ENCODE measurements around the gene CARNS1. TPM values are rescaled to one million over a fixed set of nuclear protein-coding genes. Genes with fewer than 3 reads are reported as not detected.

The CARNS1 gene
- total RNA-seq, 1 experiment from 2014 or later, result not detected

- TF ChIP-seq CTCF (IDR thresholded peaks at IDR 0.05; ENCODE audit: unreplicated experiment), result no peak
- peaks cover 26% of the 10 kb centered on the region for H3K27me3 Mint-ChIP-seq (ENCODE audit: unreplicated experiment)
- peaks cover 26% of the 10 kb centered on the region for H3K4me1 Mint-ChIP-seq (ENCODE audit: low read depth, unreplicated experiment)
- no peak overlapping the region for H3K4me3 Mint-ChIP-seq (ENCODE audit: low read depth, unreplicated experiment)
- H3K36me3 Mint-ChIP-seq (ENCODE audit: insufficient read depth, unreplicated experiment), result peaks cover 29% of the 10 kb centered on the region
- intact Hi-C loops (cut with micrococcal nuclease; ENCODE audit: unreplicated experiment), result no loop called here
- no peak for DNase-seq
- CTCF ChIA-PET, result interaction anchor here (0.5 kb wide), 1 partner anchor 42 kb away, joined by 4 read pairs; no protein-coding TSS in a partner anchor
- no TSS peak for BruUV-seq (replicated peaks)
- H3K9me3 Mint-ChIP-seq (ENCODE audit: low read depth, unreplicated experiment), result no peaks in the 10 kb centered on the region
- no peak overlapping the region for H3K27ac Mint-ChIP-seq (ENCODE audit: unreplicated experiment)
These were observed 3.2 kb downstream of the CARNS1 start for GRCh38 chr11:67418476-67419281.

- peaks cover 26% of the 10 kb centered on the region for H3K4me1 Mint-ChIP-seq (ENCODE audit: low read depth, unreplicated experiment)
- peaks cover 23% of the 10 kb centered on the region for H3K27me3 Mint-ChIP-seq (ENCODE audit: unreplicated experiment)
- H3K36me3 Mint-ChIP-seq (ENCODE audit: insufficient read depth, unreplicated experiment), result peaks cover 29% of the 10 kb centered on the region
- H3K4me3 Mint-ChIP-seq (ENCODE audit: low read depth, unreplicated experiment), result no peak overlapping the region
- DNase-seq, result no peak
- no peak overlapping the region for H3K27ac Mint-ChIP-seq (ENCODE audit: unreplicated experiment)
- CTCF ChIA-PET, result interaction anchor here (0.5 to 0.6 kb wide), 2 partner anchors 28 to 42 kb away, joined by 3 to 4 read pairs; partner anchors contain the start of gene RAD9A
- intact Hi-C loops (cut with micrococcal nuclease; ENCODE audit: unreplicated experiment), result loop anchor here (10.0 kb wide), 1 partner anchor 85 kb away; the partner anchor contains the start of genes CDK2AP2 and PITPNM1
- no TSS peak for BruUV-seq (replicated peaks)
- no peaks in the 10 kb centered on the region for H3K9me3 Mint-ChIP-seq (ENCODE audit: low read depth, unreplicated experiment)
- no peak for TF ChIP-seq CTCF (IDR thresholded peaks at IDR 0.05; ENCODE audit: unreplicated experiment)
These were observed 4.0 kb downstream of the CARNS1 start for GRCh38 chr11:67419325-67420049.

- Mint-ChIP-seq H3K9me3 (ENCODE audit: low read depth, unreplicated experiment) (no peaks in the 10 kb centered on the region), H3K4me3 (ENCODE audit: low read depth, unreplicated experiment) (peak overlapping the region; percentile 81), H3K27me3 (ENCODE audit: unreplicated experiment) (peaks cover 16% of the 10 kb centered on the region), H3K4me1 (ENCODE audit: low read depth, unreplicated experiment) (peaks cover 26% of the 10 kb centered on the region), H3K36me3 (ENCODE audit: insufficient read depth, unreplicated experiment) (peaks cover 29% of the 10 kb centered on the region), H3K27ac (ENCODE audit: unreplicated experiment) (no peak overlapping the region)
- no peak for DNase-seq
- intact Hi-C loops (cut with micrococcal nuclease; ENCODE audit: unreplicated experiment), result loop anchor here (10.0 kb wide), 1 partner anchor 85 kb away; the partner anchor contains the start of genes CDK2AP2 and PITPNM1
- CTCF ChIA-PET, result interaction anchor here (0.5 to 2.4 kb wide), 3 partner anchors 18 to 33 kb away, joined by 3 to 6 read pairs (median 4); partner anchors contain the start of genes PPP1CA and RAD9A
- TSS peak; percentile 19 for BruUV-seq (replicated peaks)
- TF ChIP-seq CTCF (IDR thresholded peaks at IDR 0.05; ENCODE audit: unreplicated experiment), result no peak
These were observed 4.7 kb downstream of the CARNS1 start for GRCh38 chr11:67420147-67420645.

Data from Calu3 (cell line).